NCI-H526 (cell line): ENCODE results near the gene ERAL1.
A peak's percentile ranks its signal among the peaks of the same experiment; 100 is the strongest.
"Not testable (repeated sequence)": the region's sequence is repeated elsewhere in the genome, so short reads cannot be mapped to it uniquely, and the experiment has no call there.

ENCODE experiments used
- DNase-seq, 2 experiments: peaks; one replicate each; lab custom pipeline; 2025; lab: John Stamatoyannopoulos, UW

The ERAL1 gene

DNA sequence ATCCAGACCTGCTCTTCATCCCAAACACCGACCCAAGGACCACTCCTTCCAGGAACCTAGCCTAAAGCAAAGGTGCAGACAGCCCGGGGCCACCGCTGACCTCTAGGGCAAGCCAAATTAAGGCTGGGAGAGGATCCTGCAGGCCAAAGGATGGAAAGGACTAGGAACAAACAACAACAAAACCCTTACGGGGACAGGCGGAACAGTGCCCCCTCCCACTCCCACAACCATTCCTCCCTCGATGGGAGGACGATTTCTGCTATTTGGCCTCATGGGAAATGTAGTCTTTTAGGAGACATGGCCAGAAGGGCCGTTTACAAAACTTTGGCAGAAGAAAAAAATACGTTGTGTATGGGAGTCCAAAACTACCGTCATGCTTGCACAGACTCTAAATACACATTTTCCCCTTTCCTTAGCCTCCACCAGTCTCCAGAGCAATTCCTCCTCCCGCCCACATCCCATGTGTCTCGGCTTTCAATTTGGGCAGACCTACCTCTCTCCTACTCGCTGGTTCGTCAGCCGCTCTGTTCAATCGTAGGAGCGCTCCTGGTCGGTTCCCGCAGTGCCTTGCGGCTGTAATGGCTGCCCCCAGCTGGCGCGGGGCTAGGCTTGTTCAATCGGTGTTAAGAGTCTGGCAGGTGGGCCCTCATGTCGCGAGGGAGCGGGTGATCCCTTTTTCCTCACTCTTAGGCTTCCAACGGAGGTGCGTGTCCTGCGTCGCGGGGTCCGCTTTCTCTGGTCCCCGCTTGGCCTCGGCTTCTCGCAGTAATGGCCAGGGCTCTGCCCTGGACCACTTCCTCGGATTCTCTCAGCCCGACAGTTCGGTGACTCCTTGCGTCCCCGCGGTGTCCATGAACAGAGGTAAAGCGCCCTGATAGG is at the start of gene ERAL1:
TSS of gene ERAL1 (plus strand) at position 560 of the 879 bp plus-strand sequence. CDS start at position 579, 19 bp downstream.
- DNase-seq, result peak; percentile 90 to 95

DNA sequence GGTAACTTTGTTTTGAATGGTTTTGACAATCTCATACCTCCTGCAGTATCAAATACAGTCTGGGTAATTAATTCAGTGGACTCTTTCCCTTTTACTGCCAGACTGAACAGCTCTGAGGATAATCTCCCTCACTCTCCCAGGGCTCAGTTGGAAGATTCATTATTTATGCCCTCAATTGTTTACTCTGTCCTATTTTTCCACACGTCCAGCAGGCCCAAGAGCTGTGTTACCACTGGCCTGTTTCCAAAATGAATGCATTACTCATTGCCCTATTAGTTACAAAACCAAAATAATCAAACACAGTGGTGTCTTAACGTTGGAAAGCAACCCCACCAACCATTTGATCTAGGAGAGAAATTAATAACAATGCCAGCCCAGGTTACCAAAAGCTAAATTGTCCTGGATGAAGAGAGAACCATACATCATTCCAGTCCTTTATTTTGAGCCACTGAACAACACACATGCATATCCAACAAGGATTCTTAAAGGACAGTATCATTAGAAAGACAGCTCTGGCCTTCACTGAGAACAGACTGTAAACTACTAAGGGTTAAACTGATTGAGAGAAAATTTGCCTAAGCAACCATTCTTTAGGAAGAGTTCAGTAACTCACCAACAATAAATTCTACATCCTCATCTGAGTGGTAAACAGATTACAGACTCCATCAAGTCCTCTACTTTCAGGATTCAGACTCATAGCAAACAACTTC is 46.7 kb upstream of the ERAL1 start:
- peak; percentile 83 to 84 for DNase-seq

DNA sequence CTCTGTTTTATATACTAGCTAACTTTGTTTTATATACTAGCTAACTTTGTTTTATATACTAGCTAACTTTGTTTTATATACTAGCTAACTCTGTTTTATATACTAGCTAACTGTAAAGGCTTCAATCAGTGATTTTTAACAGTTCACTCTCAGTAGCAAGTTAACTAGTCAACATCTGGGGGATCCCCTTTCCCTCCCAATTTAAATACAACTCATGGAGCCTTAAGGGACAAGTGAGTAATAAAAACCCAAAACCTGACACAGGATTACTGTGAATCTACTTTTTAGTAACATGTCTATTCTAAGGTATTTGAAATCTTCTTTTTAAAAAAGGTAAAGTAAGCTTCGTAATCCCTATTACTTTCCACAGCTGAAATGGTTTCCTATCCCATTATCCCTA is 44.4 kb upstream of the ERAL1 start:
- no peak for DNase-seq

DNA sequence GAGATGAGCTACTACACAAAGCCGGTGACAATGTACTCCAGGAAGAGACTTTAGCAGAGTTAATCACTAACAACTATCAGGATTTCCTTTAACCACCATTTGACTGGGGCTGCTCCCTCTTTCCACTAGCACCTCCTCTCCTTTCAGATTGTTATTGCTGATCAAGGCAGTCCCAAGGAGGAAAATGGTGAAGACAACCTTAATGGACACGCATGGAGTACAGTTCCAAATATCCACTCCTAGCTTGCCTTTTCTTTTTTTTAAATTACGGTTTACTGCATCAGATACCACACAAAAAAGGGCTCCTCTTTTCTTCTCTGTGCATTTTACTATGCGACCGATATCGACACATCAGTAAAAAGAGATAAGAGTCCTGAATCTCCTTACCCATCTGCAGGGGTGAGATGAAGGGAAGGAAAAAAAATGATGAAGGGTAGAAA is 43.1 kb upstream of the ERAL1 start:
- DNase-seq, result peak; percentile 40 to 41

DNA sequence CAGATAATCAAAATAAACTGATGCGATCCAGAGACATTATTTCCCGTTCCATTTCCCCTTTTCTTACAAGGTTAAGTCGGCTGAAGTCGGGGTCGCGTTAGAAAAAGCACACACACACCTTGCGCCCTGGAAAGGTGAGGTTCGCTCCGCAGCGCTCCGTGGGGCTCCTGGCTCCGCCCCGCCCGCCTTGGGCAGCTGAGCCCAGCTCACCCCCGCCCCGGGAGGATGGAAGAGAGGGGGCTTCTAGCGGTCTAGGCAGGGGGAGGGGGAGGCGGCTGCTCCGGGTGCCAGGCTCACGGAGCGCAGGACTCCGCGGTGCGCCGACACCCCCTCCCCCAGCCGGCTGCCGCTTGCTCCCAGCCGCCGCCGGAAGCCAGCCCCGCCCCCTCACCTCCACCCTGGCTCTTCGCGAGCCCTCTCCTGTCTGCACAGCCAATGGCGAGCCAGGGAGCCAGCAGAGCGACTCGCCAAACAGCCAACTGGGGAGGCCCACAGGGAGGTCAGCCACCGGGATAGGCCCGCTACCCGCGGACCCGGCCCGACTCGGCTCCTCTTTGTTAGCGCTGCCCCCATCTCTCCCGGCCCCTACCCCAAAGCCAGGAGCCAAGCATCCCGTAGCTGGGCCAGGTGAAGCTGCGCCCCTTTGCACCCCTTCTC is 42.6 kb upstream of the ERAL1 start:
- DNase-seq, result peak; percentile 99 to 100

DNA sequence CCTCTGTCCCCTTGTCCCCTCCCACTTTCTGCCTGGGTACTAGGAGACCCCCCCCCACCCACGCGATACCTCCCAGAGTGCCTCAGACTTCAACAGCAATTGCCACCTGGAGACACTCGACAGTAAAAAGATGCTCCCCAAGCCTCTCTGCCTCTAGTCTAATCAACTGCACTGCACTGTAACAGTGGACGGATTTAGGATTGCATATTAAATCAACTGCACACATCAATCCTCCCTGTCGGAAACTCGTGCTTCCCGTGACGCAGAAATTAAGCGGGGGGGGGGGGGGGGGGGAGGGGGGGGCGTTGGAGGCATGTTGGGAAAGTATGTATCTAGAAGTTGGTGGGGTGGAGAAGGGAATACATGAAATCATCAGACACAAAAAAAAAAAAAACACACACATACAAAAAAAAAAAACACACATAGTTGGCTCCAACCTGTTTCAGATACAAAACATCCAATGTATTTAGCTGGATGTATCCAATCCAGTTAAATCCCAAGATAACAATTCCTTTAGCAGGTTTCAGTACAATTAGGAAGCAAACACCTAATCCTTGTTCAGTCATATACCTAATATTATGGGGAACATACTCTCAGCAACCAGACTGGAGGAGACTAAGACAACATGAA is 42.0 kb upstream of the ERAL1 start:
- no peak for DNase-seq

DNA sequence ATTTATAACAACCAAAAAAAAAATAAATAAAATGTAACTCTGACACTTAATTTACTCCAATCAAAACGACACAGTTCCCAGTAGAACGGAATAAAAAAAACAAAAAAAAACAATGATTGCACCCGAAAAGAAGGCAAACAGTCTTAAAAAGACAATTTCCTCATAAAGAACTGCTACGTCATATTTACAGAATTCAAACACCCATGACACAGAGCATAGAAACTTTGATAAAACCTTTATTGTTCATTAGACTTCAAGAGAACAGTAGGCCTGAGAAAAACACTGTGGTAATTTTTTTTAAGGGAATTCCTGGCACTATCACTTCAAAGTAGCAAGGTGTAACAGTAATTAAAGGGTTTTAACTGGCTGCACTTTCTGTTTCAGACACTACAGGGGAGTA is 38.3 kb upstream of the ERAL1 start:
- DNase-seq, result no peak

DNA sequence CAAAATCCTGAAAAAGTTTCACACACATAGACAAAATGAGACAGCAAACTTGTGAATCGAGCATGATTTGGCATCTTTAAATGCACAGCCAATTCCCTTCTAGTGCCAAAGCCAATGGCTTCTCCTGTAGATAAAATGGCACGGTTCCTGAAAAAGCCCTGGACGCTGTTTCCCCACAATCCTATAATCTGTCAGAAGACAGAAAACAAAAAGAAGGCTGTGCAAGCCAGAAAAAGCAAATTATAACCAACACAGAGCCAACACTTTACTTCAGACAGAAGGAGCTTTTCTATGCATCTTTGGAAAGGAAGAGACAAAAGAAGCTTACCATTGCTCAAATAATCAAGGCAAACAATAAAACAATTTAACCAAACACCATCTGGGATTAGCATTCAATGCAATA is 36.0 kb upstream of the ERAL1 start:
- DNase-seq, result no peak

DNA sequence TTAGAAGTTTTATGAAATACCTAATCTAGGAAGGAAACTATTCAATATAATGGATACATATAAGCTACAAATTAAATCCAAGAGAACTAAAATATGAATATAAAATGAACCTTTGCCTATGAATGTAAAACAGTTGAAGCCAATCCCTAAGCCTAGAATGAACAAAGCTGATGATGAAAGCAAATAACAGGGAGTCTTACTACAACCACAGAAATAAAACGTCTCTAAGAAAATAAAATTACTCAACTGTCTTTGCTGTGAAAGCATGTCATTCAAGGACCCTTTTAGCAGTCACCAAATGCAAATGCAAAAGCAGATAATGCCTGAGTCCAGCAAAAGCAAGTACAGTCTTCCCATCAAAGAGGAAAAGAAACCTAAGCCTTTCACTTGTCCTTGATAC is 35.2 kb upstream of the ERAL1 start:
- no peak for DNase-seq

DNA sequence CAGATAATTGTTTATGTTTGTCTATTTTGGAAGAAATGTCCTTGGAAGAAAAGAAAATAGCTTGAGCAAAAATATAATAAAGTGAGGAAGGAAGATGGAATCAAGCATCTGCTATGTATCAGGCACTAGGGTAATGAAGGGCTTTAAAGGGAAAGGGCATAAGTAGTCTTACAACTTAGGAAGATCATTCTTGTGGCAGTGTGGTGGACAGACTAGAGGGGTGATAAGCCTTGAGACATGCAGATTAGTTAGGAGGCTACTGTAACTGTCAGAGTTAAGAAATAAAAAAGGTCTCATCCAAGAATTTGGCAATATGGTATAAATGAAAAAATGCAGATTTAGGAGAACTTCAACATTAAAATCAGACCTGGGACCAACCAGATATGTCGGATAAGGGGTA is 27.1 kb upstream of the ERAL1 start:
- DNase-seq, result no peak

DNA sequence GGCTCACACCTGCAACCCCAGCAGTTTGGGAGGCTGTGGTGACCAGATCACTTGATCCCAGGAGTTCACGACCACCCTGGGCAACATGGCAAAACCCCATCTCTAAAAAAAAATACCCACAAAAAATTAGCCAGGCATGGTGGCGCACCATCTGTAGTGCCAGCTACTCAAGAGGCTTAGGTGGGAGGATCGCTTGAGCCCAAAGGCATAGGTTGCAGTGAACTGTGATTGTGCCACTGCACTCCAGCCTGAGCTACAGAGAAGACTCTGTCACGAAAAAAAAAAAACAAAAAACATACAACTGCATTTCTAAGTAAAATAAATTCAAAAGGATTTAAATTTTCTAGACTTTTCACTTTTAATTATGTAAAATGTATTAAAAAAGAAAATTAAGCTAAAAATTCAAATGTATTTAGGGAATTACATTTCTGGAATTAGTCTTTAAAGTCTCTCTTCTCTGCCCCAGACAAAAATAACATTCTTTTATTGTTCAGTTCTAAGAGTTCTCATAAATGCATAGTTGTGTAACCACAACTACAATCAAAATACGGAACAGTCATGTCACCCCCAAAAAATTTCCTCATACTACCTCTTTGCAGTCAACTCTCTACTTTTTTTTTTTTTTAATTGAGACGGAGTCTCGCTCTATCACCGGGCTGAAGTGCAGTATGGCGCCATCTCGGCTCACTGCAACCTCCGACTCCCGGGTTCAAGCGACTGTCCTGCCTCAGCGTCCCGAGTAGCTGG is 26.3 kb upstream of the ERAL1 start:
- no peak for DNase-seq

DNA sequence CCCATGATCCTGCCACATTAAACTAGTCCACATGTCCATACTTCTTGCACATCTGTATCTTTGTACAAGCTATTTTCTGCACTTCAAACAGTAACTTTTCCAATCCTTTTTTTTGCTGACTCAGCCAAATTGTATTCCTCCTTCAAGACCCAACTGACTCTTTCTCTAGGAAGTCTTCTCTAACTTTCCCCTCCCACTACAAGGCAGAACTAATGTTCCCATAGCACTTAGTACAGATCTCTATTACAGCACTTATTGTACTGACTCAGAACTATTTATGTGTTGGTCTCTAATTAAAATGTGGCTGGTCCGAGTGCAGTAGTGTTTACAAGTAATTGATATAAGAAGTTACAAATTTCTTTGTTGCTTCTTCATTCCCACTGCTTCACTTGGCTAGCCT is 20.4 kb upstream of the ERAL1 start:
- DNase-seq, result no peak

DNA sequence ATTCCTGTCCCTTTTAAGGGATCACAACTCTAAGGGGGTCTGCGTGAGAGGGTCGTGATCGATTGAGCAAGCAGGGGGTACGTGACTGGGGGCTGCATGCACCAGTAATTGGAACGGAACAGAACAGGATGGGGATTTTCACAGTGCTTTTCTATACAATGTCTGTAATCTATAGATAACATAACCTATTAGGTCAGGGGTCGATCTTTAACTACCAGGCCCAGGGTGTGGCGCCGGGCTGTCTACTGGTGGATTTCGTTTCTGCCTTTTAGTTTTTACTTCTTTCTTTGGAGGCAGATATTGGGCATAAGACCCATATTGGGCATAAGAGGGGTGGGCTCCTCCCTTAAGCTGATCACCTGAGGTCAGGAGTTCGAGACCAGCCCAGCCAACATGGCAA is 18.3 kb upstream of the ERAL1 start:
- DNase-seq, result not testable (repeated sequence)

DNA sequence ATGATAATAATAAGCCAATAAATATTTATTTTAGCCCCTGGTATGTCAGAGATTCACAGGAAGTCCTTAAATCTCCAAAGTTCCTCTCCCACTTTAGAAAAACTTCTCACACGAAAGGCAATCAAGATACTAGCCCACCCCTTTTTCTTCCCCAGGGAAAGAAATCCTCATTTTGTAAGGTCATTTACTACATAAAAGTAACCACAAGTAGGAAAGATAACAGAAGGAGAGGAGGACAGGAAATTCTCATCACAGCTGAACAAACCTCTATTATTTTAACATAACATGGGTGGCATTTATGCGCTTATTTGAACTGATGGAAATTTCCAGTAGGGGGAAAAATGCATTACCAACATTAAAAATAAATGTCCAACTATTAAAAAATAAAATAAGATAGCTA is 15.6 kb upstream of the ERAL1 start:
- DNase-seq, result no peak

DNA sequence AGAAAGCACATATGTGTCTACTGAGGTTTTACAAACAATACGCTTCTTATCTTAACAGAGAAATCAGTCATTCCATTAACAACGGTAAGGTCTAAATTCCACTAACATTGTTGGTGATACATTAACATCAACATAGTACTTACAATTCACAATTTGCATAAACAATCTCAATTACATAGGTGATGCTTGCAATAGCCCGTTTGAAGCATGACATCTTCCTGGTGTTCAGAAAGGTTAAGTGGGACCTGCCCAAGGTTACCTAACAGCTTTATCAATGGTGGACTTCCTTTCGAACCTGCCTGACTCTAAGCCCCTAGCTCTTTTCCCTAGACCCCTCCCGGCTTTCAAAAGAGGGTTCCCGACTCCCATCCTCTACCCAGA is 12.9 kb upstream of the ERAL1 start:
- DNase-seq, result peak; percentile 84 to 86

DNA sequence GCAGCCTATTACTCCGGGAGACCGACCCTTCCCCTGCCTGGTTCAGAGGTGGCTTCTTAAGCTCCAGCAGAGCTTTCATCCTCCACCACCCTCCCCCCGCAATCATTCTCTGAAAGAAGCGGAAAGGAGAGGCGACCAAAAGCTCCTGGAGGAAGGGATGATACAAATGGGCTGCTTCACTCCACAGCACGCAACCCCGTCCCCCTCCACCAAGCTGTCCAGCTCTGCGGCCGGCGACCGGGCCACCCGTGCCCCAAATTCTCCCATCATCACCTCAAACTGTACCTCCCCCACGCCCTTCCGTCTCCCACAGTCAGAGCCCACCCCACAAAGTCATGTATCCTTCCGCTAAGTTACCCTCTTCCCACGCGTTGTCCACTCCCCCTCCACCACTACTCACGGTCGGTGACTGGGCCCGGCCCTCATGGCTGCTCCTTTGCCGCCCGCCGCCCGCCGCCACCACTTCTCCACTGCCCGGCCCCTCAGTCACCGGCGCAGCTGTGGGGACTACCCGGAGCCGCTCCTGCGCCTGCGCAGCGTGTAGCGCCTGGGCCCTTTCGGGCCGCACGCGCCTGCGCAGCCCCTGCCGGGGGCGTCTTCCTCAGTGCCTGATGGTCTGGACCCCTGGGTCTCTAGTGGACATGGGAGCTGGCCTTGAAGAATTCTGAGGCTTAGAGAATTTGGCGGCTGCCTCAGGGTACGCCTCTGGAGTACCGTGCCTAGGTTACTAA is 12.4 kb upstream of the ERAL1 start, which contains the start of gene FAM222B:
TSS of gene FAM222B (minus strand) at position 509 of the 731 bp plus-strand sequence. CDS start 76,123 bp downstream, outside the sequence.
- DNase-seq, result peak; percentile 86 to 98

DNA sequence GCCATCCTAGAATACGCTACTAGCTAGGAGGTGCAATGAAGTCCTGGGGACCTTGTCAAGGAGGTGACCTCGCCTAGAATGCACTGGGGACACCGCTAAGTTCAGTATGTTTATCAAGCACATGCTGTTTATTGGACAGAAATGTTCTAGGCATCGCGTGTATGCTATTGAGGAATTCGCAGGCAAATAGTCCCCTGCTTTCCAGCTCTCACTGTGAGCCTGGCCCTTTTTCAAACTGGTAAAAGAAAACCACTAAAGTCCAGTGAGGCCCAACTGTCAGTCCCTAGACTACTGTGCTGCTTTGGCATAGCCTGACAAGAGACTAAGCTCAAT is 11.0 kb upstream of the ERAL1 start:
- DNase-seq, result no peak

DNA sequence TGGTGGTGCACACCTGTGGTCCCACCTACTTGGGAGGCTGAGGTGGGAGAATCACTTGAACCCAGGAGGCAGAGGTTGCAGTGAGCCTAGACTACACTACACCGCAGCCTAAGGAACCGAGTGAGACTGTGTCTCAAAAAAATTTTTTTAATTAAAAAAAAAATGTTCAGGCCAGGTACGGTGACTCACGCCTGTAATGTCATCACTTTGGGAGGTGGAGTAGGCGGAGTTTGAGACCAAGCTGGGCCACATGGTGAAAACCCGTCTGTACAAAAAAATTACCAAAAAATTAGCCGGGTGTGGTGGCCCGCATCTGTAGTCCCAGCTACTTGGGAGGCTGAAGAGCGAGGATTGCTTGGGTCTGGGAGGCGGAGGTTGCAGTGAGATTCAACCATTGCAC is 8.6 kb upstream of the ERAL1 start:
- no peak for DNase-seq

DNA sequence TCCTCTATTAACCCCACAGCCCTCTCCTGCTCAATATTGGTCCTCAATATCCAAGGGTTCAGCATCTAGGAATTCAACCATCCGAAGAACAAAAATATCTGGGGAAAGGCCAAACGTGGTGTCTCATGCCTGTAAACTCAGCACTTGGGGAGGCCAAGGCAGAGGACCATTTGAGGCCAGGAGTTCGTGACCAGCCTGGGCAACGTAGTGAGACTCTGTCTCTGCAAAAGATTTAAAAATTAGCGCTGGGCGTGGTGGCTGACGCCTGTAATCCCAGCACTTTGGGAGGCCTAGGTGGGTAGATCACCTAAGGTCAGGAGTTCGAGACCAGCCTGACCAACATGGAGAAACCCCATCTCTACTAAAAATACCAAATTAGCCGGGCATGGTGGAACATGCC is 8.1 kb upstream of the ERAL1 start:
- not testable (repeated sequence) for DNase-seq

DNA sequence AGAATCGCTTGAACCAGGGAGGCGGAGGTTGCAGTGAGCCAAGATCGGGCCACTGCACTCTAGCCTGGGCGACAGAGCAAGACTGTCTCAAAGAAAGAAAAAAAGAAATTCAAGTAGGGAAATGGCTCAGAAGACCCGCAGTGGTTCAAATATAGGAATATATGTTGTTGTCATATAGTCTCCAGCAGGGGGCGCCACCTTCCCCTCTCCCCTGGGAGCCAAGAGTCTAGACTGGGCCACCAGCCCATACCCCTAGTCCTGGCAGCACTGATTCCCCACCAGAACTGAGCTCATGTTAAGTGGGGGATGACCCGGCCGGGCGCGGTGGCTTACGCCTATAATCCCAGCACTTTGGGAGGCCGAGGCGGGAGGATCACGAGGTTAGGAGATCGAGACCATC is 6.1 kb upstream of the ERAL1 start:
- DNase-seq, result peak in 1 of 2 experiments; percentile 48

DNA sequence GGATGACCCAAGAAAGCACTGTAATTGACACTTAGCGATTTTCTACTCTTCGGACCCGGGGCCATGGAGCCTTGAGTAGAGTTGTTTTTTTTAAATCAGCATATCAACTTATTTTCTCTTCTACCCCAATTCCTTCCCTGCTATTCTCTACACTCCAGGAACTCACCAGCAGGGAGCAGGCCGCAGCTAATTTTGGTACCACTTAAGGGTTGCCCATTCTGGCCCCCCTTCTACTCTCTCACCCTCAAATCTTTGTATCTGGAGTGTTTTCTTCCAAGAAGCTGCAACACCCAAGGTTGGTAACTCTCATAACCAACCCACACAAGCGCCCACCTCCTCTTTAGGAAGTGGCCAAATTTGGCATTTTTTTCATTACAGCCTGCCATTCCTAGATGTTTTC is 5.5 kb upstream of the ERAL1 start:
- no peak for DNase-seq
